ENCODE results near the gene VWA7. TPM values are rescaled to one million over a fixed set of nuclear protein-coding genes. Genes with fewer than 3 reads are reported as not detected.

The VWA7 gene
- total RNA-seq, 1 donor from 2014 or later: under 0.01 TPM

GRCh38 chr6:31760790-31761189 is 16.3 kb downstream of the VWA7 start:
- FAIRE-seq (no peak), DNase-seq (ENCODE audit: low spot score in 2 of 2) (no peak)

GRCh38 chr6:31758281-31758680 is 18.8 kb downstream of the VWA7 start:
- DNase-seq (ENCODE audit: low spot score in 2 of 2): no peak
- no peak for FAIRE-seq

GRCh38 chr6:31752739-31753319 is 24.3 kb downstream of the VWA7 start:
- DNase-seq (ENCODE audit: low spot score in 2 of 2): no peak
- FAIRE-seq: no peak

- DNase-seq (ENCODE audit: low spot score in 2 of 2): no peak
Measured at GRCh38 chr6:31750411-31751022, 26.6 kb downstream of the VWA7 start.

GRCh38 chr6:31749301-31750036 is 27.7 kb downstream of the VWA7 start:
- DNase-seq (ENCODE audit: low spot score in 2 of 2): no peak
- no peak for FAIRE-seq

More at GRCh38 chr6:31750411-31751022, 26.6 kb downstream of the VWA7 start:
- FAIRE-seq: no peak

- DNase-seq (ENCODE audit: low spot score in 2 of 2): no peak
- no peak for FAIRE-seq
Measured at GRCh38 chr6:31744422-31744821, 32.7 kb downstream of the VWA7 start.

- DNase-seq (ENCODE audit: low spot score in 2 of 2): no peak
- FAIRE-seq: no peak
Measured at GRCh38 chr6:31742894-31743293, 34.2 kb downstream of the VWA7 start.

GRCh38 chr6:31741815-31742214 is 35.3 kb downstream of the VWA7 start:
- DNase-seq (ENCODE audit: low spot score in 2 of 2) (no peak), FAIRE-seq (no peak)

GRCh38 chr6:31740397-31741223 is 36.5 kb downstream of the VWA7 start:
- FAIRE-seq (no peak), DNase-seq (ENCODE audit: low spot score in 2 of 2) (no peak)

- DNase-seq (ENCODE audit: low spot score in 2 of 2): peak; percentile 98 to 99
- FAIRE-seq: no peak
Measured at GRCh38 chr6:31739639-31740396, 37.3 kb downstream of the VWA7 start, which contains the start of gene MSH5. TSS of gene MSH5 (plus strand) at chr6:31740005. CDS start at chr6:31740467, 462 bp downstream.

GRCh38 chr6:31737991-31738979 is 38.8 kb downstream of the VWA7 start:
- FAIRE-seq (no peak), DNase-seq (ENCODE audit: low spot score in 2 of 2) (no peak)

GRCh38 chr6:31737315-31737990 is 39.7 kb downstream of the VWA7 start:
- DNase-seq (ENCODE audit: low spot score in 2 of 2): no peak
- no peak for FAIRE-seq

GRCh38 chr6:31736768-31737314 is 40.3 kb downstream of the VWA7 start:
- FAIRE-seq (no peak), DNase-seq (ENCODE audit: low spot score in 2 of 2) (no peak)

- DNase-seq (ENCODE audit: low spot score in 2 of 2): peak in 1 of 2 donors; percentile 65
Measured at GRCh38 chr6:31736021-31736767, 40.9 kb downstream of the VWA7 start, which contains the start of gene CLIC1. TSS of gene CLIC1 (minus strand) at chr6:31736530. CDS start at chr6:31736300, 230 bp downstream.

GRCh38 chr6:31734821-31735406 is 42.2 kb downstream of the VWA7 start:
- DNase-seq (ENCODE audit: low spot score in 2 of 2) (no peak), FAIRE-seq (no peak)

More at GRCh38 chr6:31736021-31736767, 40.9 kb downstream of the VWA7 start, which contains the start of gene CLIC1:
- no peak for FAIRE-seq

- DNase-seq (ENCODE audit: low spot score in 2 of 2) (peak in 1 of 2 donors; percentile 61), FAIRE-seq (no peak)
Measured at GRCh38 chr6:31734247-31734820, 42.8 kb downstream of the VWA7 start.

All from frontal cortex (tissue), 4 donors.